ENCODE measurements around the gene TM6SF1. TPM values are rescaled to one million over a fixed set of nuclear protein-coding genes. Genes with fewer than 3 reads are reported as not detected.
A peak's percentile ranks its signal among the peaks of the same experiment; 100 is the strongest.
"Not testable (repeated sequence)": the region's sequence is repeated elsewhere in the genome, so short reads cannot be mapped to it uniquely, and the experiment has no call there.

TM6SF1 gene
- total RNA-seq, 3 donors from 2014 or later (not counting 1 experiment from before 2014, with no cell fraction given): 10.4 to 15.5 (median 12.6) TPM

GRCh38 chr15:83068054-83068453, 39.4 kb upstream of the TM6SF1 start:
- Mint-ChIP-seq H3K9me3 (no peaks in the 10 kb centered on the region), H3K27me3 (ENCODE audit: low read depth in 2 of 2) (peaks cover 5 to 7% of the 10 kb centered on the region in 2 donors), H3K36me3 (peaks cover 7% of the 10 kb centered on the region), H3K4me3 (peak overlapping the region; percentile 82), H3K4me1 (peaks cover 8 to 16% of the 10 kb centered on the region in 2 donors), H3K27ac (peak overlapping the region in 1 of 2 donors; percentile 68)
- ATAC-seq (no peak), DNase-seq (no peak)
- H3K9me3 ChIP-seq (ENCODE audit: control insufficient read depth, insufficient read depth, low read length): peaks cover under 1% of the 10 kb centered on the region
- no peak overlapping the region for H3K27ac ChIP-seq (ENCODE audit: low read length)
- H3K4me1 ChIP-seq (ENCODE audit: control insufficient read depth, insufficient read depth, low read length): peaks cover 11% of the 10 kb centered on the region
- intact Hi-C loops (cut with micrococcal nuclease): loop anchor here (10.0 kb wide), 1 partner anchor 253 kb away; no protein-coding TSS in a partner anchor
- WGBS (ENCODE audit: insufficient coverage): 78% methylated on average over 5 of the region's 6 CpGs
- no peaks in the 10 kb centered on the region for H3K36me3 ChIP-seq (ENCODE audit: control insufficient read depth, insufficient read depth, low read length)
- H3K4me3 ChIP-seq (ENCODE audit: low read length): no peak overlapping the region
- H3K27me3 ChIP-seq (ENCODE audit: control insufficient read depth, insufficient read depth, low read length): no peaks in the 10 kb centered on the region
- no peak for TF ChIP-seq CTCF (IDR thresholded peaks at IDR 0.05)

DNA sequence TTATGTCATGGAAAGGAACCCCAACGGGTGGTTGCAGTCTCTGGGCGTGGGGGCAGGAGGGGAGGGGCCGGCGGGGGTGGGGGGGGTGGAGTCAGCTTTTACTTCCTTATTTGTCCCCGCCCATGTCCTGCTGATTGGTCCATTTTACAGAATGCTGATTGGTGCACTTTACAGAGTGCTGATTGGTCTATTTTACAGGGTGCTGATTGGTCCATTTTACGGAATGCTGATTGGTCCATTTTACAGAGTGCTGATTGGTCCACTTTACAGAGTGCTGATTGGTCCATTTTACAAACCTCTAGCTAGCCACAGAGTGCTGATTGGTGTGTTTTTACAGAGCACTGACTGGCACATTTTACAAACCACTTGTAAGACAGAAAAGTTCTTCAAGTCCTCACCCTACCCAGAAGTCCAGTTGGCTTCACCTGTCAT, 38.2 kb upstream of the TM6SF1 start:
- 94% methylated on average over 2 of the region's 6 CpGs for WGBS (ENCODE audit: insufficient coverage)
- not testable (repeated sequence) for H3K4me3 ChIP-seq (ENCODE audit: low read length); H3K36me3 ChIP-seq (ENCODE audit: control insufficient read depth, insufficient read depth, low read length); H3K36me3 Mint-ChIP-seq; H3K9me3 Mint-ChIP-seq; H3K27me3 Mint-ChIP-seq (ENCODE audit: low read depth in 2 of 2); H3K9me3 ChIP-seq (ENCODE audit: control insufficient read depth, insufficient read depth, low read length); H3K27ac ChIP-seq (ENCODE audit: low read length); H3K27me3 ChIP-seq (ENCODE audit: control insufficient read depth, insufficient read depth, low read length)
- peak in 1 of 2 donors; percentile 69 for DNase-seq
- Mint-ChIP-seq H3K27ac (peak overlapping the region in 1 of 2 donors; percentile 49), H3K4me3 (peak overlapping the region; percentile 72), H3K4me1 (peaks cover 8 to 16% of the 10 kb centered on the region in 2 donors)
- intact Hi-C loops (cut with micrococcal nuclease): loop anchor here (10.0 kb wide), 1 partner anchor 254 kb away; no protein-coding TSS in a partner anchor
- H3K4me1 ChIP-seq (ENCODE audit: control insufficient read depth, insufficient read depth, low read length): peaks cover 11% of the 10 kb centered on the region
- peak in 2 of 3 donors; percentile 0 to 13 for ATAC-seq

DNA sequence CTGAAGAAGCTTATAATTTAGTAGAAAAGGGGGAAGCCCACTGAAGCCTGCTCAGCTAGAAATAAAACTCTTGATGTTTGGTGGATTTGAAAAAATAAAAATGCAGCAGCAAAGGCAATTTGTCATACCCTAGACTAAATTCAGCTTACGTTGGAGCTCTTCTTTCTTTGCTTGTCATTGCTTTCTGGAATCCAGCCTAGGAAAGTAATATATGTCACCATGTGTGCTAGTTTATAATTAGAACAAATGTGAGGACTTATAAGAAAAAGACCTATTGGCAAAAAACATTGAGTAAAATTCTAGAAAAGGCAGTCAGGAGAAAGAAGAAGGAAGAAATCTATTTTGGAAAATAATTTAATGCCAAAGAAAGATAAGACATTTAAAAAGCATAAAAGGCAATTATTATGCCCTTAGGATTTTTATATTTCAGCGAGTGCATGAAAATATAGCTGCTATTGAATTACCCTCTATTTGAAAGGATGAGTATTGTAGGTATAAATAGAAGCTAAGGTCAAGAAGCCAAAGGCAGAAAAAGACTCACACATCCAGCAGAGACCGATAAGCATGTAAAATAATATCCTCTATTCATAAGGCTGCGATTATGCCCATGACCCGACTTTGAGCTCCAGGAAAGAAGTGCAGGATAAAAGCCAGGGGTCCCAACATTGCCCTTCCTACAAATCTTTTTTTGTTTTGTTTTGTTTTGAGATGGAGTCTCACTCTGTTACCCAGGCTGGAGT, 29.8 kb upstream of the TM6SF1 start:
- no peak for ATAC-seq

More for the DNA sequence above, 29.8 kb upstream of the TM6SF1 start:
- no peaks in the 10 kb centered on the region for H3K36me3 Mint-ChIP-seq
- Histone ChIP-seq H3K4me3 (ENCODE audit: low read length) (no peak overlapping the region), H3K4me1 (ENCODE audit: control insufficient read depth, insufficient read depth, low read length) (no peaks in the 10 kb centered on the region), H3K36me3 (ENCODE audit: control insufficient read depth, insufficient read depth, low read length) (no peaks in the 10 kb centered on the region), H3K9me3 (ENCODE audit: control insufficient read depth, insufficient read depth, low read length) (peaks cover 7% of the 10 kb centered on the region), H3K27ac (ENCODE audit: low read length) (no peak overlapping the region), H3K27me3 (ENCODE audit: control insufficient read depth, insufficient read depth, low read length) (peaks cover 2% of the 10 kb centered on the region)
- H3K4me3 Mint-ChIP-seq: no peak overlapping the region
- H3K27me3 Mint-ChIP-seq (ENCODE audit: low read depth in 2 of 2): peaks cover 24 to 37% of the 10 kb centered on the region in 2 donors
- DNase-seq: no peak
- 75% methylated on average over 4 of the region's 5 CpGs for WGBS (ENCODE audit: insufficient coverage)
- intact Hi-C loops (cut with micrococcal nuclease): no loop called here
- H3K9me3 Mint-ChIP-seq: no peaks in the 10 kb centered on the region
- H3K27ac Mint-ChIP-seq: no peak overlapping the region
- no peak for TF ChIP-seq CTCF (IDR thresholded peaks at IDR 0.05)
- H3K4me1 Mint-ChIP-seq: peaks cover 0 to 8% of the 10 kb centered on the region in 2 donors
